NAMALWA (cell line): ENCODE data around the gene JAKMIP1.
"Not testable (repeated sequence)": the region's sequence is repeated elsewhere in the genome, so short reads cannot be mapped to it uniquely, and the experiment has no call there.

Experiments used
- DNase-seq: peaks from one replicate; pipeline ENCODE4 v3.0.0-alpha.2; 2015; ENCODE audit warnings: low spot score

JAKMIP1 gene

GRCh38 chr4:6229095-6229494 is 28.7 kb upstream of the JAKMIP1 start:
- DNase-seq, result no peak

GRCh38 chr4:6228158-6229067 is 28.1 kb upstream of the JAKMIP1 start:
- no peak for DNase-seq

- no peak for DNase-seq
Observed at GRCh38 chr4:6227412-6228157, 27.2 kb upstream of the JAKMIP1 start.

- DNase-seq, result no peak
Observed at GRCh38 chr4:6226506-6226905, 26.2 kb upstream of the JAKMIP1 start.

- peak; percentile 35 for DNase-seq
Observed at GRCh38 chr4:6225469-6225868, 25.1 kb upstream of the JAKMIP1 start.

- no peak for DNase-seq
Observed at GRCh38 chr4:6224735-6225134, 24.4 kb upstream of the JAKMIP1 start.

- DNase-seq, result no peak
Observed at GRCh38 chr4:6222761-6223292, 22.5 kb upstream of the JAKMIP1 start.

- no peak for DNase-seq
Observed at GRCh38 chr4:6221851-6222760, 21.8 kb upstream of the JAKMIP1 start.

- no peak for DNase-seq
Observed at GRCh38 chr4:6221301-6221850, 21.0 kb upstream of the JAKMIP1 start.

GRCh38 chr4:6217716-6218381 is 17.5 kb upstream of the JAKMIP1 start:
- DNase-seq, result peak; percentile 62

GRCh38 chr4:6216588-6216987 is 16.2 kb upstream of the JAKMIP1 start:
- DNase-seq, result no peak

GRCh38 chr4:6209921-6210320 is 9.6 kb upstream of the JAKMIP1 start:
- DNase-seq, result no peak

- not testable (repeated sequence) for DNase-seq
Observed at GRCh38 chr4:6209291-6209690, 8.9 kb upstream of the JAKMIP1 start.

- DNase-seq, result no peak
Observed at GRCh38 chr4:6208416-6208815, 8.1 kb upstream of the JAKMIP1 start.

- DNase-seq, result no peak
Observed at GRCh38 chr4:6207602-6208001, 7.3 kb upstream of the JAKMIP1 start.

- no peak for DNase-seq
Observed at GRCh38 chr4:6206771-6207290, 6.5 kb upstream of the JAKMIP1 start.

- DNase-seq, result no peak
Observed at GRCh38 chr4:6205973-6206372, 5.6 kb upstream of the JAKMIP1 start.

GRCh38 chr4:6205567-6205931 is 5.2 kb upstream of the JAKMIP1 start:
- no peak for DNase-seq

- no peak for DNase-seq
Observed at GRCh38 chr4:6204871-6205566, 4.7 kb upstream of the JAKMIP1 start.

GRCh38 chr4:6204098-6204497 is 3.7 kb upstream of the JAKMIP1 start:
- no peak for DNase-seq
